GM12873 (cell line): ENCODE measurements around the gene LIN7B.

ENCODE experiments used
- TF ChIP-seq, protein P1 (sequence below): IDR thresholded peaks from 2 replicates; pipeline ENCODE4 v1.5.1; 2012; ENCODE audit warnings: low read depth, mild to moderate bottlenecking, moderate library complexity, low read length, control low read depth; ENCODE audit not compliant: insufficient read depth; ENCODE audit errors: missing control alignments

LIN7B gene

GRCh38 chr19:49098795-49099194 is 15.4 kb upstream of the LIN7B start:
- TF ChIP-seq, protein P1, sequence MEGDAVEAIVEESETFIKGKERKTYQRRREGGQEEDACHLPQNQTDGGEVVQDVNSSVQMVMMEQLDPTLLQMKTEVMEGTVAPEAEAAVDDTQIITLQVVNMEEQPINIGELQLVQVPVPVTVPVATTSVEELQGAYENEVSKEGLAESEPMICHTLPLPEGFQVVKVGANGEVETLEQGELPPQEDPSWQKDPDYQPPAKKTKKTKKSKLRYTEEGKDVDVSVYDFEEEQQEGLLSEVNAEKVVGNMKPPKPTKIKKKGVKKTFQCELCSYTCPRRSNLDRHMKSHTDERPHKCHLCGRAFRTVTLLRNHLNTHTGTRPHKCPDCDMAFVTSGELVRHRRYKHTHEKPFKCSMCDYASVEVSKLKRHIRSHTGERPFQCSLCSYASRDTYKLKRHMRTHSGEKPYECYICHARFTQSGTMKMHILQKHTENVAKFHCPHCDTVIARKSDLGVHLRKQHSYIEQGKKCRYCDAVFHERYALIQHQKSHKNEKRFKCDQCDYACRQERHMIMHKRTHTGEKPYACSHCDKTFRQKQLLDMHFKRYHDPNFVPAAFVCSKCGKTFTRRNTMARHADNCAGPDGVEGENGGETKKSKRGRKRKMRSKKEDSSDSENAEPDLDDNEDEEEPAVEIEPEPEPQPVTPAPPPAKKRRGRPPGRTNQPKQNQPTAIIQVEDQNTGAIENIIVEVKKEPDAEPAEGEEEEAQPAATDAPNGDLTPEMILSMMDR = no peak

DNA sequence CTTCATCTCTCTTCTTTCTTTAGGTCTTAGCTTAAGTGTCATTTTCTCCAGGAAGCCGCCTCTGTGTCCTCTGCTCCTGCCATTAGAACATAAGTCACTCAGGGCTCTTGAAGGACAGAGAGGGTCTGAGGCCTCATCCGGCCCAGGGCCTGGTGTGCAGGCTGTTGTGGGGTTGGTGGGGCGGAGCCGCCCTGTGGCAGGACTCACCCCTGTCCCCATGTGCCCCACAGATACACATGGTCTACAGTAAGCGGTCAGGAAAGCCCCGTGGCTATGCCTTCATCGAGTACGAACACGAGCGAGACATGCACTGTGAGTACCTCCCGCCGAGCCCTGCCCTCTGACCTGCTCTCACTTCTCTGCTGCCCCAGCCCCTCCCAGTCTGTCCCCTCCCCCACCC is 13.0 kb upstream of the LIN7B start:
- TF ChIP-seq, protein P1 = no peak

DNA sequence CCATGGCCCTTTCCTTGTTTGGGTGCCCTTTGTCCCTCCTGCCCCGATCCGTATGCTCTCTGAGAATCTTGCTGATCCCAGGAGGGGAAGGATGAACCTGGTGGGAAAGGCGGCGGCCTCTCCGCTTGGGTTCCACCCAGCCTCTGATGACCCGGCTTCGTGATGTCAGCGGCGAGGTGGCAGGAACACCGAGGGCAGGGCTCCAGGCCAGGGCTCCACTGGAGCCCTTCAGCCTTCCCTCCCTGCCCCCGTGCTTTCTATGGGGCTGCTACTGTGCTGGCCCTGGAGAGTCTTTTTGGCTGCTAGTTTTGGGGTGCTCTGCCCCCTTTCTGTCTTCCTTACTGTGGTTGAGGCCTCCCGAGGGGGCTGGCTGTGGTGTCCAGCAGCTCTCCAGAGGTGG is 11.9 kb upstream of the LIN7B start:
- TF ChIP-seq, protein P1 = no peak

DNA sequence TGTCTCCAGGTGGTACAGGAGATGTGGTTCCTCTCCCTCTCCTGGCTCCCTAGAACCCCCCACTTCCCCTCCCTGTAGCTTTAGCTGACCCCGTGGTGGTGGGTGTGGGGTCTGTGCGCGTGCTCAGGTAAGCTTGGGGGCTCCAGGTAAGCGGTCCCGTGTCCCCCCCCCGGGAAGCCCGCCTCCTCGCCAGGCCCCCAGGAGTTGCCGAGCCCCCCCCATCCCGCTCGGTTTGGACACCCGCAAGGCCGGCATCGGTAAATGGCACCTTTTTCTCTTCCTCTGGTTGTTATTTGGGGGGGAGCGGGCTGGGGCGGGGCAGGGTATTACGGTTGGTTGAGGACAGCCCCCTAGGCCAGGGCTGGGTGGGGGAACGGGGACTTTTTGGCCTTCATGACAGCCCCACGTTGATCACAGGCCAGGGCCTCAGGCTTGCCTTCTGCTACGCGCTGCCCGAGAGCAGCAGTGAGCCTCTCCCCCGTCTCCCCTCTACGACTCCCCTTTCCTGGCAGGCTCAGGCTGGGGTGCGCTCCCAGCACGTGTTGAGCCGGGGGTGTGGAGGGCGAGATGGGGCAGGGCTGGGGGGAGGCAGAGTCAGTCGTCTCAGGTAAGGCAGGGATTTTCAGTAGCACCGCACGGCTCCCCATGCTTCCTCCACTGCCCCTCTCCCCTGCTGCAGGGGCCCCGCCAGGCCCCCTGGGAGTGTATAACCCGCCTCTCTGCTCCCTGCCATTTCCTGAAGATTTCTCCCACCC is 10.7 kb upstream of the LIN7B start:
- TF ChIP-seq, protein P1 = no peak

DNA sequence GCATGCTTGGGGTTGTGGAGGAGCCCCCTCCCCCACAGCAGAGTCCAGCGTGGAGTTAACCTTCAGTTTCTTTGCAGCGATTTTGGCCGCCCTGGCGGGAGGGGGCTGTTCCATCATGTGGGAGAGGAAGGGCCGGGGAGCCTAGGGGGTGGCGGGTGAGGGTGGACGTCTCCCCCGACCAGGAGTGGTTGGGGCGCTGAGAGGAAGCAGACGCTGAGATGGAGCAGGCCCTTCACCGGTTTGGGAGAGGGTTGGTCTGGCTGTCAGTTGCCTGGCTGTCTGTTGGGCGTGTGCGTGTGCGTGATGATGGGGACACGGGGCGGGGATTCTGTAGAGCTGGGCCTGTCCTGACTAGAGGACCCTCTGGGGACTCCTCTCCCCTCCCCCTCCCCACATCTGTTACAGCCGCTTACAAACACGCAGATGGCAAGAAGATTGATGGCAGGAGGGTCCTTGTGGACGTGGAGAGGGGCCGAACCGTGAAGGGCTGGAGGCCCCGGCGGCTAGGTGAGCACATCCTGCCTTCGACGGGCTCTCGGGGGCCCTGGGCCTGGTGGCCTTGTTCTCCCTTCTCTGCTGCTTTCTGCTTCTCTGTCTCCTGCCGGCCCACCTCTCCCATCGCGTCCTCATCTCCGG is 9.8 kb upstream of the LIN7B start:
- TF ChIP-seq, protein P1 = no peak

- TF ChIP-seq, protein P1 = peak; percentile 88
Measured at GRCh38 chr19:49106648-49107135, 7.5 kb upstream of the LIN7B start.

GRCh38 chr19:49107625-49108459 is 6.3 kb upstream of the LIN7B start:
- TF ChIP-seq, protein P1 = no peak
